Vagina (tissue), 2 donors: ENCODE results near the gene ANXA2R. TPM values are rescaled to one million over a fixed set of nuclear protein-coding genes. Genes with fewer than 3 reads are reported as not detected.

Experiments
- DNase-seq, 2 donors: peaks; one replicate each; pipeline ENCODE4 v3.0.0-alpha.2; 2017; ENCODE audit errors: extremely low spot score in 2 of 2
- H3K27ac ChIP-seq: fragments of 200-600 bp; sonication (generic); one replicate; pipeline ENCODE4 v1.5.1; 2019
- H3K27me3 ChIP-seq: fragments of 200-600 bp; sonication (generic); one replicate; pipeline ENCODE4 v1.5.1; 2019
- H3K36me3 ChIP-seq, 2 donors: fragments of 200-600 bp; sonication (generic); one replicate each; pipeline ENCODE4 v1.5.1; 2017 to 2019
- H3K4me1 ChIP-seq: fragments of 200-600 bp; sonication (generic); one replicate; pipeline ENCODE4 v1.5.1; 2019
- H3K4me3 ChIP-seq, 2 donors: fragments of 200-600 bp; sonication (generic); 1 replicate in 1 of 2; 2 replicates in 1 of 2; pipeline ENCODE4 v1.5.1; 2016 to 2019
- H3K9me3 ChIP-seq: fragments of 200-600 bp; sonication (generic); one replicate; pipeline ENCODE4 v1.5.1; 2019
- POLR2A ChIP-seq, 2 donors: fragments of 450-650 bp; IDR thresholded peaks; one replicate each; pipeline ENCODE4 v1.6.1; 2017; ENCODE audit warnings: antibody characterized with exemption in 2 of 2, mild to moderate bottlenecking in 2 of 2, moderate library complexity in 2 of 2
- POLR2AphosphoS5 ChIP-seq, 2 donors: sonication (generic); formaldehyde crosslinking; IDR thresholded peaks; one replicate each; pipeline ENCODE4 v1.9.0; 2017; ENCODE audit warnings: antibody characterized with exemption in 2 of 2, mild to moderate bottlenecking in 2 of 2, low read depth in 1 of 2; ENCODE audit not compliant: insufficient read depth in 1 of 2
- intact Hi-C: fragments of 100-400 bp; cut with DNase I; formaldehyde crosslinking; loops from one replicate; pipeline ENCODE4 v1.15.1; 2023
- total RNA-seq: library from RNA; depleted of rRNA; stranded (reverse); fragments of >200 nt; gene quantifications from one replicate; pipeline ENCODE4 v1.2.3, GENCODE V29; 2016
- TF ChIP-seq, protein P1 (sequence below), 3 experiments: fragments of 450-650 bp in 2 of 3; fragments of 200-600 bp in 1 of 3; sonication (generic) in 1 of 3; IDR thresholded peaks; one replicate each; pipeline ENCODE4 v1.5.1; 2017 to 2019; ENCODE audit warnings: antibody characterized with exemption in 3 of 3, mild to moderate bottlenecking in 2 of 3, moderate library complexity in 2 of 3

ANXA2R gene
- total RNA-seq, 1 donor from 2014 or later, result 10.6 TPM

- TF ChIP-seq, protein P1, sequence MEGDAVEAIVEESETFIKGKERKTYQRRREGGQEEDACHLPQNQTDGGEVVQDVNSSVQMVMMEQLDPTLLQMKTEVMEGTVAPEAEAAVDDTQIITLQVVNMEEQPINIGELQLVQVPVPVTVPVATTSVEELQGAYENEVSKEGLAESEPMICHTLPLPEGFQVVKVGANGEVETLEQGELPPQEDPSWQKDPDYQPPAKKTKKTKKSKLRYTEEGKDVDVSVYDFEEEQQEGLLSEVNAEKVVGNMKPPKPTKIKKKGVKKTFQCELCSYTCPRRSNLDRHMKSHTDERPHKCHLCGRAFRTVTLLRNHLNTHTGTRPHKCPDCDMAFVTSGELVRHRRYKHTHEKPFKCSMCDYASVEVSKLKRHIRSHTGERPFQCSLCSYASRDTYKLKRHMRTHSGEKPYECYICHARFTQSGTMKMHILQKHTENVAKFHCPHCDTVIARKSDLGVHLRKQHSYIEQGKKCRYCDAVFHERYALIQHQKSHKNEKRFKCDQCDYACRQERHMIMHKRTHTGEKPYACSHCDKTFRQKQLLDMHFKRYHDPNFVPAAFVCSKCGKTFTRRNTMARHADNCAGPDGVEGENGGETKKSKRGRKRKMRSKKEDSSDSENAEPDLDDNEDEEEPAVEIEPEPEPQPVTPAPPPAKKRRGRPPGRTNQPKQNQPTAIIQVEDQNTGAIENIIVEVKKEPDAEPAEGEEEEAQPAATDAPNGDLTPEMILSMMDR (IDR thresholded peaks at IDR 0.05), result no peak
- TF ChIP-seq POLR2AphosphoS5 (IDR thresholded peaks at IDR 0.05; ENCODE audit: insufficient read depth in 1 of 2, low read depth in 1 of 2) (no peak), POLR2A (IDR thresholded peaks at IDR 0.05) (no peak)
Observed at GRCh38 chr5:43001748-43002147, 38.4 kb downstream of the ANXA2R start.

DNA sequence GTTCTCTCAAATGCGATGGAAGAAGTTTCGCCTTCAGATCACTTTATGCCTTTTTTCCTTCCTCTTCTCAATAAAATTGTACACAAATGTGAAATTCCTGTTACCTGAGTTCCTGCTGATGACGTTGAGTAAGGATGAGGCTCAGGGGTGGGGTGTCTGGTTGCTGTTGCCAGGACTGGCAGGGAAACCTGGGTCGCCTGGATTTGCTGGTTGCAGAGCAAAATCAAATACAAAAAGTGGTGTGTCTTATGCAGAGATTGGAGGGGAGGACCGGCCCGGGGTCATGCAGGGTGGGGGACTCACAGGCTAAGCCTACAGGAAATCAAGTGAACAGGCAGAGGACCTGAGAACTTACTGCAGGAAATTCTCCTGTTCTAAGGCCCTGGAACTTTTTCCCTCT, 39.2 kb downstream of the ANXA2R start:
- H3K27ac ChIP-seq, result no peak overlapping the region
- peak overlapping the region in 1 of 2 donors; percentile 43 for H3K4me3 ChIP-seq
- DNase-seq, result peak in 1 of 2 donors; percentile 42
- TF ChIP-seq POLR2AphosphoS5 (IDR thresholded peaks at IDR 0.05; ENCODE audit: insufficient read depth in 1 of 2, low read depth in 1 of 2), result no peak
- TF ChIP-seq, protein P1 (IDR thresholded peaks at IDR 0.05), result no peak
- no peaks in the 10 kb centered on the region for H3K36me3 ChIP-seq
- intact Hi-C loops, result no loop called here
- no peaks in the 10 kb centered on the region for H3K27me3 ChIP-seq
- H3K4me1 ChIP-seq, result peaks cover 6% of the 10 kb centered on the region
- H3K9me3 ChIP-seq, result no peaks in the 10 kb centered on the region

More at GRCh38 chr5:43001748-43002147, 38.4 kb downstream of the ANXA2R start:
- Histone ChIP-seq H3K4me1 (peaks cover 6% of the 10 kb centered on the region), H3K27me3 (no peaks in the 10 kb centered on the region), H3K4me3 (no peak overlapping the region), H3K36me3 (no peaks in the 10 kb centered on the region), H3K9me3 (no peaks in the 10 kb centered on the region), H3K27ac (no peak overlapping the region)
- intact Hi-C loops, result no loop called here
- DNase-seq, result no peak

DNA sequence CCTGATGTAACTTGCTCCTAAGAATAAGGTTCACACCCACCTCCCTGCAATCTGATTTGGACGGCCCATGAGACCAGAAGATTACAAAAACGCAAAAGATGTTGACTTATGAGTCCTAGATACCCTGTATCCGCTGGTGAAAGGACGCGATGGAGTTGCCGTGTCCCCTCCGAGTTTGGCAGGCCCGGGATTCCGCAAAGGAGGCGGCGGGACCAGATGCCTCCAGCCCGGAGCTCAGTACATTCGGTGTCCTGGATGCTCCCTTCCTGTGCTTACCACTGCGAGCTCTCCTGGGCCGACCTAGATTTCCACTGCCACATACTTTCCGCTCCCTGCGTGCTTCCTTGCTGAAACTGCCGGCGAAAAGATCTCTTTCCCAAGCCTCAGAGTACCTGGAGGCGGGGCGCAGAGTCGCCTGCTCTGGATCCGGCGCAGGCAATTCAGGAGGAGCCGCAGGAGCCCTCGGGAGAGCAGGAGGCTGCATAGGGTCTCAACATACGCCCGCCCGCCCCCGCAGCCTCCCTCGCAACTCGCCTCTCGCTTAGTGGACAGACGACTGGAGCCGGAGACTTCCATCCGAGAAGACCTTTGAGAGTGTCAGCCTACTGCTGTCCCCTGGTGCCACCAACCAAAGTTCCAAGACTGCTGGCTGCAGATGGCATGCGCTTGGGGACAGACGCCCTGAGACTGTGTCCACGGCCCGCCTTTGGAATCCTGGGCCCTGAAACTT, 39.8 kb downstream of the ANXA2R start:
- no peak for DNase-seq
- Histone ChIP-seq H3K9me3 (no peaks in the 10 kb centered on the region), H3K36me3 (no peaks in the 10 kb centered on the region), H3K4me1 (peaks cover 6% of the 10 kb centered on the region), H3K27ac (peak overlapping the region; percentile 52), H3K4me3 (peak overlapping the region; percentile 41 to 43), H3K27me3 (no peaks in the 10 kb centered on the region)
- intact Hi-C loops, result no loop called here
- TF ChIP-seq POLR2AphosphoS5 (IDR thresholded peaks at IDR 0.05; ENCODE audit: insufficient read depth in 1 of 2, low read depth in 1 of 2) (peak in 1 of 2 donors; percentile 30), POLR2A (IDR thresholded peaks at IDR 0.05) (no peak)

- H3K27me3 ChIP-seq, result no peaks in the 10 kb centered on the region
- no peak for DNase-seq
- TF ChIP-seq POLR2A (IDR thresholded peaks at IDR 0.05) (no peak), POLR2AphosphoS5 (IDR thresholded peaks at IDR 0.05; ENCODE audit: insufficient read depth in 1 of 2, low read depth in 1 of 2) (no peak)
- H3K9me3 ChIP-seq, result no peaks in the 10 kb centered on the region
- H3K36me3 ChIP-seq, result no peaks in the 10 kb centered on the region
- peak overlapping the region; percentile 89 for H3K27ac ChIP-seq
- intact Hi-C loops, result loop anchor here (2.0 kb wide), 1 partner anchor 13 kb away; no protein-coding TSS in a partner anchor
- H3K4me3 ChIP-seq, result peak overlapping the region; percentile 46 to 59
- peaks cover 6% of the 10 kb centered on the region for H3K4me1 ChIP-seq
Observed at GRCh38 chr5:42995360-42995751, 44.8 kb downstream of the ANXA2R start.

DNA sequence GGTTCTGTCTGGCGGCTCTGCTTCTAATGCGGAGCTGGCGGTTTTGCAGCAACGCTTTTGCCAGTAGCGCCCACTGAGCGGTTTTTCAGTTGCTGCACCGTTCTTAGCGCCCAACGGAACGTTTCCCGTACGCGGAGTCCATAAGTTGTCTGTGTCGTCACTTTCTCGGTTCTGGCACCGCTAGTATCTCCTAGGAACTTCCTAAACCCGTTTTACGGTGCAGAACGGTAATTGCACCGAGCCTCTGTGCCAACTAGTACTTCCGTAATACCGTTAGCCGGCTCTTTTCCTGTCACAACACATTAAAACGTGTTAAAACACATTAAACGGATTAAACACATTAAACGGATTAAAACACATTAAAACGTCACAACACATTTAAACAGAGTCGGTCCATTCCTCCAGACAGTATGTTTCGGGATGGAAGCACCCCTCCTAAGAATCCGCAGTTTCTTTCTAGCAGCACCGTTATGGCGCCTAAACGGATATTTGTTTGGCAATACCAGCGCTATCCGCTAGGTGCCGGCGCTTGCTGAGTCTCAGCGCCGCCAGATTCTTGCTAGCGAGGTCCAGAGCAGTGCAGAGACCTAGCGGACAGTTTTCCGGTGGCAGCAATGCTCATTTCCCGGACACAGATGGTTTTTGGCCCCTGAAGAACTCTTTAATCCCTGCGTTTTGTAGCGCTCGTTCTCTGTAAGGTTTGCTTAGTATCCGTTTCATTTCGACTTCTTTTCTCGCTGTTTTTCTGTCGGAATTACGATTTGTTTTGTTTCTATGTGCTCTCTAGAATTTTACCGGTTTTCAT, 45.4 kb downstream of the ANXA2R start:
- Histone ChIP-seq H3K27me3 (no peaks in the 10 kb centered on the region), H3K4me1 (peaks cover 4% of the 10 kb centered on the region), H3K9me3 (no peaks in the 10 kb centered on the region), H3K4me3 (peak overlapping the region; percentile 46 to 59), H3K27ac (peak overlapping the region; percentile 89), H3K36me3 (no peaks in the 10 kb centered on the region)
- DNase-seq, result no peak
- peak; percentile 48 to 82 for TF ChIP-seq POLR2AphosphoS5 (IDR thresholded peaks at IDR 0.05; ENCODE audit: insufficient read depth in 1 of 2, low read depth in 1 of 2)
- TF ChIP-seq, protein P1 (IDR thresholded peaks at IDR 0.05), result peak; percentile 23 to 92 (median 76)
- no peak for TF ChIP-seq POLR2A (IDR thresholded peaks at IDR 0.05)
- intact Hi-C loops, result loop anchor here (2.0 to 5.0 kb wide), 2 partner anchors 14 to 48 kb away; partner anchors contain the start of gene ANXA2R
